Tibial nerve (tissue), 4 donors: ENCODE measurements around the gene CADPS2. TPM values are rescaled to one million over a fixed set of nuclear protein-coding genes. Genes with fewer than 3 reads are reported as not detected.

Experiments
- DNase-seq, 2 donors: peaks; one replicate each; pipeline ENCODE4 v3.0.0-alpha.2; 2019; ENCODE audit warnings: low spot score in 2 of 2
- H3K27ac ChIP-seq, 4 donors: fragments of 200-600 bp; sonication (generic) in 3 of 4; one replicate each; pipeline ENCODE4 v1.5.1; 2017 to 2019; ENCODE audit warnings: mild to moderate bottlenecking in 1 of 4
- H3K27me3 ChIP-seq, 2 donors: fragments of 200-600 bp; sonication (generic) in 1 of 2; one replicate each; pipeline versions ENCODE4 v1.5.1 to v1.6.0; 2017 to 2019
- H3K36me3 ChIP-seq, 3 donors: fragments of 200-600 bp; sonication (generic); one replicate each; pipeline ENCODE4 v1.5.1; 2018 to 2019
- H3K4me1 ChIP-seq, 4 donors: fragments of 200-600 bp; sonication (generic) in 3 of 4; one replicate each; pipeline ENCODE4 v1.5.1; 2017 to 2019
- H3K4me3 ChIP-seq, 4 donors: fragments of 200-600 bp; sonication (generic) in 3 of 4; one replicate each; pipeline ENCODE4 v1.5.1; 2017 to 2019; ENCODE audit warnings: mild to moderate bottlenecking in 1 of 4, moderate library complexity in 1 of 4
- H3K9me3 ChIP-seq, 4 donors: fragments of 200-600 bp; sonication (generic) in 3 of 4; one replicate each; pipeline ENCODE4 v1.5.1; 2017 to 2019
- EP300 ChIP-seq, 2 donors: sonication (generic); formaldehyde crosslinking; IDR thresholded peaks; one replicate each; pipeline ENCODE4 v1.6.1; 2017; ENCODE audit warnings: antibody characterized with exemption in 2 of 2, mild to moderate bottlenecking in 1 of 2
- POLR2A ChIP-seq, 2 donors: fragments of 450-650 bp; IDR thresholded peaks; one replicate each; pipeline ENCODE4 v1.6.1; 2017; ENCODE audit warnings: antibody characterized with exemption in 2 of 2, mild to moderate bottlenecking in 2 of 2, moderate library complexity in 2 of 2
- WGBS, 2 donors: methylation state at CpG; one replicate each; pipeline ENCODE4 v1.1.5; 2018; 5-methylcytosine and 5-hydroxymethylcytosine counted together
- total RNA-seq, 4 donors: library from RNA; depleted of rRNA; stranded (reverse); fragments of >200 nt; gene quantifications; one replicate each; pipeline ENCODE4 v1.1.0, GENCODE V29; 2016
- TF ChIP-seq, protein P1 (sequence below), 5 experiments: fragments of 200-600 bp in 3 of 5; fragments of 450-650 bp in 2 of 5; sonication (generic) in 3 of 5; IDR thresholded peaks; one replicate each; pipeline ENCODE4 v1.5.1; 2016 to 2019; ENCODE audit warnings: antibody characterized with exemption in 5 of 5, mild to moderate bottlenecking in 3 of 5, moderate library complexity in 2 of 5

The CADPS2 gene
- total RNA-seq, 4 donors from 2014 or later = 20.3 to 44.4 (median 27.1) TPM

DNA sequence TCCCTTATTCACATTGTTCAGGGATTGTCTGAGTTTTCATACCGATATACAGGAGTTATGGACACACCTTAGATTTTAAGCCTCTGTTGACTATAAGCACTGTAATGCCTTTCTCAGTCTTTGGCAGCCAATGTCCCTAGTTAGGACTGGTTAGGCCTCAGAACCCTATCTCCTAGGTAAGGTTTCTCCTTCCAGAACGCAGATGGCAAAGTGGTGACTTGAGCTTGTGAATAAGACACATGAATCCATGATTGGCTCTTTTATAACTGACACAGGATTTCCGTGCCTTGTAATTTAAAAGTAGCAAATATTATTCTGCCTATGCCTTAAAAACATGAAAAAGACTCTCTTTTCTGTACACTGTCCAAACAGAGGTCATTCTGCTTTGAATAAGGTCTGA is 171.1 kb downstream of the CADPS2 start:
- 87 to 94% methylated on average over 3 of the region's 3 CpGs for WGBS, 2 donors
- no peak overlapping the region for H3K4me3 ChIP-seq

DNA sequence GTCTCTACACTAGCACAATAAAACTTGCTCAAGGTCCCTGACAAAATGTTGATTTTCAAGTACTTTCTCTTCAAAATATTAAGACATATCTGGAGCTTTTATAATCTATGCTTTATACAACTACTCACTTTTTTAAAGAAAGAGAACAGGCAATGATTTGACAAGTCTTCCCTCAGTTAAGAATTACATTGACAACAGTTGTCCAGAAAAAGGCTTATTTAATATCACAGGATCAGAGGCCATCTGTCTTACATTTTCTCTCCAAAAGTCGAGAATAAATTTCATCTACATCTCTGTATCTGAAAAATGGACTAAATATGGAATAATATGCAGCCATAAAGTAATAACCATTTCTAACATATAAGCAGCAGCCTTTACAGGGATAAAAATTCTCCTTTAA is 175.3 kb downstream of the CADPS2 start:
- TF ChIP-seq POLR2A (IDR thresholded peaks at IDR 0.05) (no peak), EP300 (IDR thresholded peaks at IDR 0.05) (no peak)
- TF ChIP-seq, protein P1, sequence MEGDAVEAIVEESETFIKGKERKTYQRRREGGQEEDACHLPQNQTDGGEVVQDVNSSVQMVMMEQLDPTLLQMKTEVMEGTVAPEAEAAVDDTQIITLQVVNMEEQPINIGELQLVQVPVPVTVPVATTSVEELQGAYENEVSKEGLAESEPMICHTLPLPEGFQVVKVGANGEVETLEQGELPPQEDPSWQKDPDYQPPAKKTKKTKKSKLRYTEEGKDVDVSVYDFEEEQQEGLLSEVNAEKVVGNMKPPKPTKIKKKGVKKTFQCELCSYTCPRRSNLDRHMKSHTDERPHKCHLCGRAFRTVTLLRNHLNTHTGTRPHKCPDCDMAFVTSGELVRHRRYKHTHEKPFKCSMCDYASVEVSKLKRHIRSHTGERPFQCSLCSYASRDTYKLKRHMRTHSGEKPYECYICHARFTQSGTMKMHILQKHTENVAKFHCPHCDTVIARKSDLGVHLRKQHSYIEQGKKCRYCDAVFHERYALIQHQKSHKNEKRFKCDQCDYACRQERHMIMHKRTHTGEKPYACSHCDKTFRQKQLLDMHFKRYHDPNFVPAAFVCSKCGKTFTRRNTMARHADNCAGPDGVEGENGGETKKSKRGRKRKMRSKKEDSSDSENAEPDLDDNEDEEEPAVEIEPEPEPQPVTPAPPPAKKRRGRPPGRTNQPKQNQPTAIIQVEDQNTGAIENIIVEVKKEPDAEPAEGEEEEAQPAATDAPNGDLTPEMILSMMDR (IDR thresholded peaks at IDR 0.05) = no peak
- WGBS, 2 donors = 56 to 69% methylated on average over 1 of the region's 1 CpG

More for the DNA sequence above, 171.1 kb downstream of the CADPS2 start:
- Histone ChIP-seq H3K27ac (no peak overlapping the region), H3K36me3 (no peaks in the 10 kb centered on the region), H3K27me3 (no peaks in the 10 kb centered on the region), H3K9me3 (no peaks in the 10 kb centered on the region), H3K4me1 (no peaks in the 10 kb centered on the region)
- TF ChIP-seq EP300 (IDR thresholded peaks at IDR 0.05) = no peak
- TF ChIP-seq, protein P1 (IDR thresholded peaks at IDR 0.05) = no peak
- DNase-seq = no peak

DNA sequence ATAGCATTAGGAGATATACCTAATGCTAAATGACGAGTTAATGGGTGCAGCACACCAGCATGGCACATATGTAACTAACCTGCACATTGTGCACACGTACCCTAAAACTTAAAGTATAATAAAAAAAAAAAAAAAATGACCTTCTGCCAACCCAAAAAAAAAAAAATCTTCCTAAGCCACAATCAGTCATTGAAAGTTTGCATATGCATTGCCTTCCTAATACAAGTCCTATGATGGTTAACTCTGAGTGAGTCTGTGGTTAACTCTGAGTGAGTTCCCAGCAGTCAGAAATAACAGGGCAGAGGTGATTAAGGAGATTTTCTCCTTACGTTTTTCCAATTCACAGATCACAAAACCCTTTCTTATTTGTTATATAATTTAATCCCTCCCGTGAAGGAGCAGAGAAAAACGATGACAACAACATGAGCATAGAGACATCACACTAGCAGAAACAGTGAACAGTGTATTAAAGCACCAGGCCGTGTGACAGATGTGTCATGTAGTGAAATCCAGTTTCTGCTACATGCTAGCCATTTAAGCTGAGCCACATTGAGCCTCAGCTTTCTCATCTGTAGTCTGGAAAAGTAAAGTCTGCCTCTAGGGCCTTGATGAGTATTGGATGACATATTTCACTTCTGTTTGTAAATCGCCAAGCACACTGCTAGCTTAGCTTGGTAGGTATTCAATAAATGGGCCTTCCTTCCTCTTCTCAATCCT is 176.2 kb downstream of the CADPS2 start:
- TF ChIP-seq EP300 (IDR thresholded peaks at IDR 0.05) (no peak), POLR2A (IDR thresholded peaks at IDR 0.05) (no peak)
- H3K4me1 ChIP-seq = no peaks in the 10 kb centered on the region
- no peaks in the 10 kb centered on the region for H3K36me3 ChIP-seq
- no peak for DNase-seq
- H3K27ac ChIP-seq = no peak overlapping the region
- H3K4me3 ChIP-seq = no peak overlapping the region
- no peaks in the 10 kb centered on the region for H3K9me3 ChIP-seq
- H3K27me3 ChIP-seq = no peaks in the 10 kb centered on the region
- WGBS, 2 donors = 80 to 82% methylated on average over 7 of the region's 7 CpGs

More for the DNA sequence above, 175.3 kb downstream of the CADPS2 start:
- no peak overlapping the region for H3K4me3 ChIP-seq
- no peaks in the 10 kb centered on the region for H3K36me3 ChIP-seq
- no peak for DNase-seq
- no peaks in the 10 kb centered on the region for H3K27me3 ChIP-seq
- no peaks in the 10 kb centered on the region for H3K4me1 ChIP-seq
- H3K9me3 ChIP-seq = no peaks in the 10 kb centered on the region
- no peak overlapping the region for H3K27ac ChIP-seq

DNA sequence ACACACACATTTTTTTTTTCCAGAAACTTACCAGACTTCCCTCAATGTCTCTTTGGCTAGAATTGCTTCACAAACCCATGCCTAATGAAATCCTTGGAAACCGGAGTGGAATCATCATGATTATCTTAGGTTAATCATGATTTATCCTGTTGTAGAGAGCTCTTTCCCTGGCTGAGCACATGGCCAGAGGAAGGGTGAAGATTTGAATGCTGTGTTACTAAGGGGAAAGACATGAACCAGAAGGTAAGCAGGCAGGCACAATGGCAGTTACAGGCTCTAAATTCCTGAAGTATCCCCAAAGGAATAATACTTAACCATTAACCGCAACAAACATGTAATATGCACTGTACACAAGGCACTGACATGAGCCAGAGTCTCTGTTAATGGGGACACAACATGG is 179.4 kb downstream of the CADPS2 start:
- H3K9me3 ChIP-seq = no peaks in the 10 kb centered on the region
- WGBS, 2 donors = 74 to 75% methylated on average over 2 of the region's 2 CpGs
- H3K4me3 ChIP-seq = no peak overlapping the region
- no peak overlapping the region for H3K27ac ChIP-seq
- TF ChIP-seq, protein P1 (IDR thresholded peaks at IDR 0.05) = no peak
- TF ChIP-seq POLR2A (IDR thresholded peaks at IDR 0.05) (no peak), EP300 (IDR thresholded peaks at IDR 0.05) (no peak)
- DNase-seq = no peak
- no peaks in the 10 kb centered on the region for H3K4me1 ChIP-seq
- no peaks in the 10 kb centered on the region for H3K36me3 ChIP-seq
- no peaks in the 10 kb centered on the region for H3K27me3 ChIP-seq

DNA sequence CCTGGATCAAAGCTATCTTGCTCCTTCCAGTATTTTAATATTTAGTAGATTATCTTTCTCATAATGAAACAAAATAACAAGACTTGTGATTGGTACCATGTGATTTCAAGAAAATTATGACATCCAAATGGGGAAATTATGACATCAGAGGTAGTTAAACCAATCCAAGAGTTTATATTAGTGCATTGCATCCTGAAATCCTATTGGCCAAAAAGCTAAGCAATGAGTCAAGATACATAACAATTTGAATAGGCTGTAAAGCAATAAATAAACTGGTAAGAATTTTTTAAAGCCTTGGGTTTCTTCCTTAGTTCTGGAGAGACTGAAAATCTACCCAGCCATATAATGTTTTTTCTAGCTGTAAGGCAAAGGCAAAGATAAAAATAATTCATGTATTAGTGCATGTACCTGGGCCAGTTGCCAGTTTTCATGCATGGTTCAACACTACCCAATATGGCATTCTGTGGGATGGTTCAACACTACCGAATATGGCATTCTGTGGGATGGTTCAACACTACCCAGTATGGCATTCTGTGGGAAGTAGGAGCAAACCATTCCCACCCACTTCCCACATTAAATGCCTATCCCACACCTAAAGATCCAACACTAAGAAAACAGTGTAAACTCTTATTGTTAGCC is 183.3 kb downstream of the CADPS2 start, which contains the start of gene RNF148:
Gene RNF148, minus strand, starts transcription at position 51 of the 639 bp plus-strand sequence. CDS start 172 bp downstream, outside the sequence.
- H3K27me3 ChIP-seq = no peaks in the 10 kb centered on the region
- no peak within 1 kb of the TSS for H3K27ac ChIP-seq
- TF ChIP-seq POLR2A (IDR thresholded peaks at IDR 0.05) (no peak), EP300 (IDR thresholded peaks at IDR 0.05) (no peak)
- TF ChIP-seq, protein P1 (IDR thresholded peaks at IDR 0.05) = no peak
- 73 to 81% methylated on average over 1 of the region's 1 CpG for WGBS, 2 donors
- DNase-seq = no peak
- no peaks in the 10 kb centered on the region for H3K9me3 ChIP-seq
- H3K36me3 ChIP-seq = no peaks in the 10 kb centered on the region
- H3K4me3 ChIP-seq = no peak within 1 kb of the TSS
- H3K4me1 ChIP-seq = no peaks in the 10 kb centered on the region
